Adipocyte (in vitro differentiated cells): ENCODE data around the gene MAGI1.
"Not testable (repeated sequence)": the region's sequence is repeated elsewhere in the genome, so short reads cannot be mapped to it uniquely, and the experiment has no call there.

Experiments
- DNase-seq: peaks from one replicate; pipeline ENCODE4 v3.0.0-alpha.2; 2015; ENCODE audit warnings: low read depth
- H3K27me3 ChIP-seq: replicated peaks from 2 replicates; pipeline ENCODE4 v1.7.0; 2013; ENCODE audit warnings: mild to moderate bottlenecking, low read length, moderate library complexity; ENCODE audit not compliant: control insufficient read depth, insufficient read depth
- H3K36me3 ChIP-seq: 2 replicates; pipeline ENCODE4 v1.7.0; 2013; ENCODE audit warnings: low read length, mild to moderate bottlenecking, moderate library complexity; ENCODE audit not compliant: control insufficient read depth, insufficient read depth, severe bottlenecking
- H3K4me1 ChIP-seq: 2 replicates; pipeline ENCODE4 v1.7.0; 2013; ENCODE audit warnings: mild to moderate bottlenecking, low read length, moderate library complexity; ENCODE audit not compliant: control insufficient read depth, insufficient read depth
- H3K4me3 ChIP-seq: 2 replicates; pipeline ENCODE4 v1.7.0; 2013; ENCODE audit warnings: mild to moderate bottlenecking, low read length, moderate library complexity
- H3K9ac ChIP-seq: 2 replicates; pipeline ENCODE4 v1.7.0; 2013; ENCODE audit warnings: mild to moderate bottlenecking, low read length, moderate library complexity
- H3K9me3 ChIP-seq: 2 replicates; pipeline ENCODE4 v1.7.0; 2013; ENCODE audit warnings: mild to moderate bottlenecking, low read length, moderate library complexity; ENCODE audit not compliant: control insufficient read depth

Gene MAGI1

GRCh38 chr3:66066963-66067617 is 28.4 kb upstream of the MAGI1 start:
- Histone ChIP-seq H3K27me3 (no peaks in the 10 kb centered on the region), H3K9me3 (no peaks in the 10 kb centered on the region), H3K4me1 (no peaks in the 10 kb centered on the region), H3K9ac (no peak overlapping the region), H3K4me3 (no peak overlapping the region), H3K36me3 (no peaks in the 10 kb centered on the region)
- DNase-seq, result no peak

DNA sequence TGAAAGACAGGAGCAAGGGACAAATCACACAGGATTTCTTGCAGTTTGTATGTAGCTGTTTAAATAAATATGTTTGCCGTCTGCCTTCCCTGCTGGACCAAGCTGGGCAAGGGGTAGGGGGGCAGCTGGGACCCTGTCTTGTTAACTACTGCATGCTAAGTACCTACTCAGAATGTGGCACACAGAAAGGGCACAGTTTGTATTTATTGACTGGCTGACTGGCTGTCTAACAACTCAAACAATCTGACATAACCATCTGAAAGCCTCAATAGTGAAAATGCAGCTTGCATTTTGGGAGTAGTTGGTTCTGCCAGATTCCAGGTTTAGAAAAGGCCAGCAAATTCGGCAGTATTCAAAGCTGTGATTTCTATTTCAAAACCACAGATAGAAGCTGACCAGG is 16.6 kb upstream of the MAGI1 start:
- no peak for DNase-seq
- Histone ChIP-seq H3K4me1 (peaks cover 33% of the 10 kb centered on the region), H3K9ac (peak overlapping the region; percentile 4), H3K4me3 (no peak overlapping the region), H3K27me3 (no peaks in the 10 kb centered on the region), H3K9me3 (no peaks in the 10 kb centered on the region), H3K36me3 (no peaks in the 10 kb centered on the region)

DNA sequence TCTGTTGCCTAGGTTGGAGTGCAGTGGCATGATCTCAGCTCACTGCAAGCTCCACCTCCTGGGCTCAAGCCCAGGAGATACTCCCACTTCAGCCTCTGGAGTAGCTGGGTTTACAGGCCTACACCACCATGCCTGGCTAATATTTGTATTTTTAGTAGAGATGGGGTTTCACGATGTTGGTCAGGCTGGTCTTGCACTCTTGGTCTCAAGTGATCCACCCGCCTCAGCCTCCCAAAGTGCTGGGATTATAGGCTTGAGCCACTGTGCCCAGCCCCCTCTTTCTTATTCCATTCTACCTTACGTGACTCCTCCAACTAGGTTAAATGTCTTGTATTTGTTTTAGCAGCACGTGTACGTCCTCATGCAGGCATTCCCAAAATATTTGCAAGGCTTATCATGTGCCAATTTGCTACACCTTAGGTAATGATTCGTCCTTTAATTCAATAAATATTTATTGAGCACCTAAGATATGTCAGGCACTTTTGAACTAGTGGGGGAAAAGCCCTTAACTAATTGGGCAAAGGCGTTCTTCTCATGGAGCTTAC is 14.9 kb upstream of the MAGI1 start:
- DNase-seq, result no peak
- no peaks in the 10 kb centered on the region for H3K27me3 ChIP-seq
- peak overlapping the region; percentile 58 for H3K9ac ChIP-seq
- no peaks in the 10 kb centered on the region for H3K36me3 ChIP-seq
- H3K9me3 ChIP-seq, result no peaks in the 10 kb centered on the region
- H3K4me3 ChIP-seq, result no peak overlapping the region
- peaks cover 35% of the 10 kb centered on the region for H3K4me1 ChIP-seq

DNA sequence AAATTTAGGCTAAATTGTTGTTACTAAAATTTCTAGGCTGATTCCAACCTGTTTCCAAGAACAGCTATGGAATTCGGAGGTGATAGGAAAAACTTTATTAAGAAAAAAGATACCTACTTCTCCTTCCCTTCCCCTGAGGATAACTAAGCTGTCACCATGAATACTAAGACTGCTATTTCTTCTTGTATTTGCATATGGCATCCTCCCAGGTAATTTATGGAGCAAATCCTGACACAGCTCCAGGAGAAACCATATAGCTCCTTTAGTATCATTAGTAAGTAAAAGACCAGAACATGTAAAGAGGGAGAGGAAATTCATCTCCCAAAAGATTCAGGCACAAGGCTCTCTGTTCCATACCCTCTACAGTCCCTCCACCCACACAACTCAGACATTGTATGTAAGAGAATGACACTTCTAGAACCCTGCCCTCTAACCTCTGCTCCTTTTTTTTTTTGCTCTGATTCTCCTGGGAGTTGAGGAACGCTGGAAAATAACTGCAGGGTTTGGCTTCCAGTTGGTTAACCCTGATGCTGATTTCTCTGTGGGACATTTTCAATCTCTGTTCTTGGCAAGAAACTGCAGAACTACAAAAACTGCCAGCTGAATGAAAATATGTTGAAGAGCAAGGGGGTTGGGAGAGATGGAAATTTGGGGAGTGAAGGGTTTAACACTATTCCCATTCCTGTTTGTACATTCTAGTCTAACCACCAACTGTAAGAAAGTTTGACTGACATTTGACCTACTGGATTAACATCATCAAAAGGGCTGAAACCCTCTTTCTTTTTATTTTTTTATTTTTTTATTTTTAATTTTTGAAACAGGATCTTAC is 14.2 kb upstream of the MAGI1 start:
- no peaks in the 10 kb centered on the region for H3K27me3 ChIP-seq
- peak overlapping the region; percentile 25 for H3K4me3 ChIP-seq
- no peaks in the 10 kb centered on the region for H3K36me3 ChIP-seq
- H3K9ac ChIP-seq, result peak overlapping the region; percentile 73
- DNase-seq, result no peak
- H3K9me3 ChIP-seq, result no peaks in the 10 kb centered on the region
- H3K4me1 ChIP-seq, result peaks cover 41% of the 10 kb centered on the region

GRCh38 chr3:66050821-66051220 is 12.1 kb upstream of the MAGI1 start:
- no peak overlapping the region for H3K4me3 ChIP-seq
- no peaks in the 10 kb centered on the region for H3K36me3 ChIP-seq
- peaks cover 49% of the 10 kb centered on the region for H3K4me1 ChIP-seq
- no peaks in the 10 kb centered on the region for H3K9me3 ChIP-seq
- H3K27me3 ChIP-seq, result no peaks in the 10 kb centered on the region
- DNase-seq, result no peak
- no peak overlapping the region for H3K9ac ChIP-seq

DNA sequence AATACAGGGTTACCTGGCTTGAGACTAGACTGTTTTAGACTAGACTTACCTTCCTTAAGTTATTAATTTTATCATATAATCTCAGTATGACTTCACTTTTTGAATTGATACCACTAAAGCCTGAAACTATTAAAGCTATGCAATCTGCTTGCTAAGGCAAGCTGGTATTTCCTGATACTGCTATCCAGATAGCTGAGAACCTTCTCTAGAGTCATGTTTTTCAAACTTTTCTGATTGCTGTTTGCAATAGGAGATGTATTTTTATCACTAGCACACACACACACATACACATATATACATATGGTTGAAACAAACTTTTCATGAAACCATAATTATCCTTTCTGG is 9.3 kb upstream of the MAGI1 start:
- Histone ChIP-seq H3K36me3 (no peaks in the 10 kb centered on the region), H3K9me3 (no peaks in the 10 kb centered on the region), H3K27me3 (no peaks in the 10 kb centered on the region), H3K9ac (peak overlapping the region; percentile 66), H3K4me3 (no peak overlapping the region), H3K4me1 (peaks cover 29% of the 10 kb centered on the region)
- peak; percentile 45 for DNase-seq

DNA sequence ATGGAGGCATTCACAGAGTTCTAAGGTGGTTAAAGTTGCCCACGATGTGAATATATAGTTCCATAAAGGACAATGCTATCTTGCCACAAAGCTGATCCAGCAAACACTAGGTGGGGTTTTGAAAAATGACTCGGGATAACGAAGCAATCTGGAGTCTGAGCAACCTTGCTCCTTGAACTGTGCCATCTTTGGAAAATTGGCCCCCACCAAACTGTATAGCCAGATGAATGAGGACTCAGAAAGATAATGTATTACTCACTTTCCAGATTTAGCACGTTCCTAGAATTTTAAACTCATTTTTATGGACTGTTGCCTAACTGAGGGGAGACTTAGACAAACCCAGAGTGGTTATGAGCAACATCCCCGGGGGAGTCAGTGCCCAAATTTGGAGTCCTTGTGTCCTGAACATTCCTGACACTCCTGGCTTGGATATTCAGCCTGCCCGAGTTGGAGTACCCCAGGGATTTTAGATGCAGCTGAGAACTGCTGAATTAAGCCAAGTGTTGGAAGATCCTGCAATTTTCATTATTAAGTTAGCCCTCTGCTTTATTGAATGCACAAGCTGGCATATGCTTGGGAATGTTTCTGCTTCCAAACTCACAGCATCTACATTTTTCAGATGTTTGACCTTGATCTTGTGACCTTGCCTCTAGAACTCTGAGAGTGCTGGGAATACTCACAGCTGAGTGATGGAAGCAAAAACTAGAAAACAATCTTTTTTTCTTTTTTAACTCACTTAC is 8.8 kb upstream of the MAGI1 start:
- H3K4me3 ChIP-seq, result peak overlapping the region; percentile 65
- DNase-seq, result peak; percentile 83

DNA sequence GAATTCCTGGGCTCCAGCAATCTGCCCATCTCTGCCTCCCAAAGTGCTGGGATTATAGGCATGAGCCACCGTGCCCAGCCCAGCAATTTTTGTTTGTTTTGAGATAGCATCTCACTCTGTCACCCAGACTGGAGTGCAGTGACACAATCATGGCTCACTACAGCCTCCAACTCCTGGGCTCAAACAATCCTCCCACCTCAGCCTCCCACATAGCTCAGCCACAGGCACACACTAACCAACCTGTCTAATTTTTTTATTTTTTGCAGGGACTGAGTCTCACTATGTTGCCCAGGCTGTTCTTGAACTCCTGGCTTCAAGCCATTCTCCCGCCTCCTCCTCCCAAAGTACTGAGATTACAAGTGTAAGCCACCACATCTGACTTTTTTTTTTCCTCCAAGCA is 7.6 kb upstream of the MAGI1 start:
- DNase-seq, H3K9me3 ChIP-seq: not testable (repeated sequence)

More for the DNA sequence above, 8.8 kb upstream of the MAGI1 start:
- Histone ChIP-seq H3K36me3 (no peaks in the 10 kb centered on the region), H3K4me1 (peaks cover 29% of the 10 kb centered on the region), H3K9ac (peak overlapping the region; percentile 73), H3K9me3 (no peaks in the 10 kb centered on the region), H3K27me3 (no peaks in the 10 kb centered on the region)

GRCh38 chr3:66041828-66042227 is 3.1 kb upstream of the MAGI1 start:
- no peak overlapping the region for H3K4me3 ChIP-seq
- DNase-seq, result no peak
- H3K27me3 ChIP-seq, result no peaks in the 10 kb centered on the region
- peaks cover 36% of the 10 kb centered on the region for H3K4me1 ChIP-seq
- no peaks in the 10 kb centered on the region for H3K36me3 ChIP-seq
- H3K9me3 ChIP-seq, result no peaks in the 10 kb centered on the region
- H3K9ac ChIP-seq, result peak overlapping the region; percentile 91

More for the DNA sequence above, 7.6 kb upstream of the MAGI1 start:
- H3K4me1 ChIP-seq, result peaks cover 34% of the 10 kb centered on the region
- not testable (repeated sequence) for H3K9ac ChIP-seq, H3K36me3 ChIP-seq, H3K4me3 ChIP-seq, H3K27me3 ChIP-seq

GRCh38 chr3:66041116-66041515 is 2.4 kb upstream of the MAGI1 start:
- Histone ChIP-seq H3K4me1 (peaks cover 43% of the 10 kb centered on the region), H3K36me3 (no peaks in the 10 kb centered on the region), H3K9ac (peak overlapping the region; percentile 91), H3K27me3 (no peaks in the 10 kb centered on the region), H3K4me3 (no peak overlapping the region), H3K9me3 (no peaks in the 10 kb centered on the region)
- DNase-seq, result peak; percentile 63

DNA sequence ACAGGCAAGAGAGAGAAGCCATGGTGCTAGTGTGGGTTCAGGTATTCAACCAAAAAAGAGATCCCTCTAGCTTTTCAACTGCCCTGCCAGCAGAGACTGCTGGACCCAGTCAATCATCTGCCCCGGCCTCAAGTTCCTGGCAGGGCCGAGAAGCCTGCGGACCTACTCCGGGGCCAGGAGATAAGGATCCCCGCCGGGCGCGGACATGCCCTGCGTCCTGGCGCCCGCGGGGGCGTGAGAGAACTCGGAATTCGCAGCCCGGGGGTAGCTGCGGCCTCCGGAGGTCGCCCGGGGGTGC is 821 bp upstream of the MAGI1 start:
- Histone ChIP-seq H3K9ac (peak overlapping the region; percentile 91), H3K9me3 (no peaks in the 10 kb centered on the region), H3K36me3 (no peaks in the 10 kb centered on the region), H3K4me1 (peaks cover 44% of the 10 kb centered on the region), H3K4me3 (peak overlapping the region; percentile 98), H3K27me3 (no peaks in the 10 kb centered on the region)
- peak; percentile 79 for DNase-seq
